Nephron (organoid): ENCODE measurements around the gene BLOC1S2.

Experiments
- H3K27ac Mint-ChIP-seq, 3 experiments: 2 replicates each; pipeline ENCODE4 v1.8.0; 2020; ENCODE audit warnings: mixed read lengths in 3 of 3, mild to moderate bottlenecking in 2 of 3, moderate library complexity in 1 of 3
- H3K27me3 Mint-ChIP-seq: 2 replicates; pipeline ENCODE4 v1.8.0; 2021; ENCODE audit warnings: low read depth, mild to moderate bottlenecking, moderate library complexity, mixed read lengths
- H3K36me3 Mint-ChIP-seq: 2 replicates; pipeline ENCODE4 v1.8.0; 2020; ENCODE audit warnings: low read depth, mixed read lengths
- H3K4me1 Mint-ChIP-seq: 2 replicates; pipeline ENCODE4 v1.8.0; 2020; ENCODE audit warnings: mixed read lengths
- H3K4me3 Mint-ChIP-seq, 3 experiments: 2 replicates each; pipeline ENCODE4 v1.8.0; 2020; ENCODE audit warnings: mild to moderate bottlenecking in 3 of 3, mixed read lengths in 3 of 3, moderate library complexity in 2 of 3
- H3K9me3 Mint-ChIP-seq: 2 replicates; pipeline ENCODE4 v1.8.0; 2020; ENCODE audit warnings: mixed read lengths
- TF ChIP-seq, protein P1 (sequence below), 3 experiments: fragments of 200-600 bp; sonication (generic); IDR thresholded peaks; one replicate each; pipeline ENCODE4 v1.5.0; 2021; ENCODE audit warnings: antibody characterized with exemption in 3 of 3; ENCODE audit not compliant: unreplicated experiment in 3 of 3

BLOC1S2 gene

DNA sequence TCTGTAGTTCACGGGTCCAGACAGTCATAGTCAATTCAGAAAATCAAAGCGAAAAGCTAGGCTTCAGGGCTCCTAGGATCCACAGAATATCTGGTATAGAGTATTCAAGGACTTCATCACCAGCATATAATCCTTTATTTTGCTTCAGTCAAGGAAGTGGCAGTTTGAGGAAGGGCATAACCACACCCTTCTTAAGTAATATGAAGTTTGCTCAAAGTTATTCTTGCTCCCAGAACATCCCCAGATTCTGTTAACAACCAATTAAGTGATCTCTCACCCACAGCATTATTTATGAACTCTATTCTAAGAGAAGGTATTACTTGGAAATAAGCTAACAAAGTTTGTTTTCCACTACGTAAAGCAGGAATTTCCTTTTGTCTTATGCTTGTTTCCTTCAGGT, 32.3 kb downstream of the BLOC1S2 start:
- H3K27me3 Mint-ChIP-seq = no peaks in the 10 kb centered on the region
- TF ChIP-seq, protein P1, sequence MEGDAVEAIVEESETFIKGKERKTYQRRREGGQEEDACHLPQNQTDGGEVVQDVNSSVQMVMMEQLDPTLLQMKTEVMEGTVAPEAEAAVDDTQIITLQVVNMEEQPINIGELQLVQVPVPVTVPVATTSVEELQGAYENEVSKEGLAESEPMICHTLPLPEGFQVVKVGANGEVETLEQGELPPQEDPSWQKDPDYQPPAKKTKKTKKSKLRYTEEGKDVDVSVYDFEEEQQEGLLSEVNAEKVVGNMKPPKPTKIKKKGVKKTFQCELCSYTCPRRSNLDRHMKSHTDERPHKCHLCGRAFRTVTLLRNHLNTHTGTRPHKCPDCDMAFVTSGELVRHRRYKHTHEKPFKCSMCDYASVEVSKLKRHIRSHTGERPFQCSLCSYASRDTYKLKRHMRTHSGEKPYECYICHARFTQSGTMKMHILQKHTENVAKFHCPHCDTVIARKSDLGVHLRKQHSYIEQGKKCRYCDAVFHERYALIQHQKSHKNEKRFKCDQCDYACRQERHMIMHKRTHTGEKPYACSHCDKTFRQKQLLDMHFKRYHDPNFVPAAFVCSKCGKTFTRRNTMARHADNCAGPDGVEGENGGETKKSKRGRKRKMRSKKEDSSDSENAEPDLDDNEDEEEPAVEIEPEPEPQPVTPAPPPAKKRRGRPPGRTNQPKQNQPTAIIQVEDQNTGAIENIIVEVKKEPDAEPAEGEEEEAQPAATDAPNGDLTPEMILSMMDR (IDR thresholded peaks at IDR 0.05; ENCODE audit: unreplicated experiment in 3 of 3) = no peak
- H3K4me3 Mint-ChIP-seq = no peak overlapping the region
- no peak overlapping the region for H3K27ac Mint-ChIP-seq
- H3K36me3 Mint-ChIP-seq = peaks cover 61% of the 10 kb centered on the region
- no peaks in the 10 kb centered on the region for H3K9me3 Mint-ChIP-seq
- no peaks in the 10 kb centered on the region for H3K4me1 Mint-ChIP-seq

DNA sequence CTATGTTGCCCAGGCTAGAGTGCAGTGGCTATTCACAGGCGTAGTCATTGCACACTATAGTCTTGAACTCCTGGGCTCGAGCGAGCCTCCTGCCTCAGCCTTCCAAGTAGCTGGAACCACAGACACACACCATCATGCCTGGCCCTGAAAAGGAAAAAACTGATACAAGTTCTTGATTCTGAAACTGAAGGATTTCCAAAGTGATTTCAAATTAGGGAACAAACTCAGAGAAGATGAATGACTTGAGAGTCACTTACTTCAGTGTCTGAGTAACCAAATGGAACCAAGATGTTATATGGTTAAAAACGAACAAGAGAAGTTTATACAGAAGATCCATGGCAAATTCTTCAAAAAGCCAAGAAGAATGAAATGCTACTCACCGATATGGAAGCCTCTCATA, 33.4 kb downstream of the BLOC1S2 start:
- H3K27ac Mint-ChIP-seq = no peak overlapping the region
- TF ChIP-seq, protein P1 (IDR thresholded peaks at IDR 0.05; ENCODE audit: unreplicated experiment in 3 of 3) = no peak
- H3K9me3 Mint-ChIP-seq = no peaks in the 10 kb centered on the region

DNA sequence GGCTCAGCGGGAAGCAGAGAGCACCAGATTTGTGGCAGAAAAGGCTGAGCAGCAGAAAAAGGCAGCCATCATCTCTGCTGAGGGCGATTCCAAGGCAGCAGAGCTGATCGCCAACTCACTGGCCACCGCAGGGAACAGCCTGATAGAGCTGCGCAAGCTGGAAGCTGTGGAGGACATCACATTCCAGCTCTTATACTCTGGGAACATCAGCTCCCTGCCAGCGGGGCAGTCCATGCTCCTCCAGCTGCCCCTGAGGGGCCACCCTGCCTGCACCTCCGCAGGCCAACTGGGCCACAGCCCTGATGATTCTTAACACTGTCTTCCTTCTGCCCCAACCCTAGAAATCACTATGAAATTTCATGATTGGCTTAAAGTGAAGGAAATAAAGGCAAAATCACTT, 37.7 kb downstream of the BLOC1S2 start:
- Mint-ChIP-seq H3K9me3 (no peaks in the 10 kb centered on the region), H3K36me3 (peaks cover 52% of the 10 kb centered on the region), H3K4me3 (no peak overlapping the region), H3K27ac (no peak overlapping the region), H3K4me1 (no peaks in the 10 kb centered on the region), H3K27me3 (no peaks in the 10 kb centered on the region)
- TF ChIP-seq, protein P1 (IDR thresholded peaks at IDR 0.05; ENCODE audit: unreplicated experiment in 3 of 3) = no peak

More for the DNA sequence above, 33.4 kb downstream of the BLOC1S2 start:
- no peaks in the 10 kb centered on the region for H3K4me1 Mint-ChIP-seq
- peaks cover 60% of the 10 kb centered on the region for H3K36me3 Mint-ChIP-seq
- H3K4me3 Mint-ChIP-seq = no peak overlapping the region
- H3K27me3 Mint-ChIP-seq = no peaks in the 10 kb centered on the region

- no peak overlapping the region for H3K4me3 Mint-ChIP-seq
- no peaks in the 10 kb centered on the region for H3K27me3 Mint-ChIP-seq
- TF ChIP-seq, protein P1 (IDR thresholded peaks at IDR 0.05; ENCODE audit: unreplicated experiment in 3 of 3) = no peak
- H3K9me3 Mint-ChIP-seq = no peaks in the 10 kb centered on the region
- H3K27ac Mint-ChIP-seq = no peak overlapping the region
- peaks cover 62% of the 10 kb centered on the region for H3K36me3 Mint-ChIP-seq
- no peaks in the 10 kb centered on the region for H3K4me1 Mint-ChIP-seq
Measured at GRCh38 chr10:100245484-100246220, 40.8 kb downstream of the BLOC1S2 start.

- TF ChIP-seq, protein P1 (IDR thresholded peaks at IDR 0.05; ENCODE audit: unreplicated experiment in 3 of 3) = no peak
- no peaks in the 10 kb centered on the region for H3K4me1 Mint-ChIP-seq
- H3K4me3 Mint-ChIP-seq = no peak overlapping the region
- no peaks in the 10 kb centered on the region for H3K27me3 Mint-ChIP-seq
- H3K36me3 Mint-ChIP-seq = peaks cover 59% of the 10 kb centered on the region
- no peak overlapping the region for H3K27ac Mint-ChIP-seq
- H3K9me3 Mint-ChIP-seq = no peaks in the 10 kb centered on the region
Measured at GRCh38 chr10:100239851-100240250, 46.6 kb downstream of the BLOC1S2 start.

- Mint-ChIP-seq H3K4me3 (no peak overlapping the region), H3K36me3 (peaks cover 55% of the 10 kb centered on the region)
- TF ChIP-seq, protein P1 (IDR thresholded peaks at IDR 0.05; ENCODE audit: unreplicated experiment in 3 of 3) = no peak
Measured at GRCh38 chr10:100238429-100238828, 48.1 kb downstream of the BLOC1S2 start.

More at GRCh38 chr10:100238429-100238828, 48.1 kb downstream of the BLOC1S2 start:
- Mint-ChIP-seq H3K4me1 (no peaks in the 10 kb centered on the region), H3K9me3 (no peaks in the 10 kb centered on the region), H3K27ac (no peak overlapping the region), H3K27me3 (no peaks in the 10 kb centered on the region)
